HepG2 (cell line): ENCODE data around the gene SLC35D2. TPM values are rescaled to one million over a fixed set of nuclear protein-coding genes. Genes with fewer than 3 reads are reported as not detected.

Experiments
- ATAC-seq: fragments of 200-7000 bp; cut with Tn5 transposase; 3 replicates; pipeline ENCODE4 v1.9.1; 2020; ENCODE audit warnings: mild to moderate bottlenecking, moderate library complexity
- BruUV-seq: library from RNA; stranded (reverse); fragments of 400-500 nt; replicated peaks from 2 replicates; lab custom pipeline; 2021; lab: Mats Ljungman, UMichigan
- CTCF ChIA-PET: fragments of 300-600 bp; formaldehyde crosslinking; extraction: SDS; loops from one replicate; lab custom pipeline; 2021; ENCODE audit warnings: low total read pairs, inconsistent platforms, low intra/inter-chr PET ratio; lab: Yijun Ruan, JAX
- POLR2A ChIA-PET: fragments of 350-600 bp; sonication (Branson Sonifier 250); formaldehyde crosslinking; loops from one replicate; lab custom pipeline; 2020; ENCODE audit warnings: antibody characterized with exemption, inconsistent platforms; lab: Yijun Ruan, JAX
- DNase-seq: peaks from one replicate; pipeline ENCODE4 v3.0.0-alpha.2; 2015; ENCODE audit warnings: low spot score
- FAIRE-seq: peaks from 3 replicates; lab custom pipeline; 2011; peaks lifted over from hg19 to GRCh38; lab: Jason Lieb, UNC
- H2AFZ ChIP-seq: one replicate; pipeline ENCODE4 v1.6.1; 2011; ENCODE audit warnings: low read length, inconsistent platforms
- H3K27ac ChIP-seq: fragments of 300-600 bp; 3 replicates; pipeline ENCODE4 v1.8.0; 2011; ENCODE audit warnings: mixed run types, mild to moderate bottlenecking, mixed read lengths, low read length, inconsistent platforms; ENCODE audit not compliant: insufficient read depth; ENCODE audit errors: extremely low read length
- H3K27me3 ChIP-seq, 2 experiments: fragments of 200-600 bp in 1 of 2; 2 replicates in 1 of 2; 3 replicates in 1 of 2; pipeline versions ENCODE4 v1.6.0 to v1.8.0; 2011; ENCODE audit warnings: low read length in 2 of 2, mild to moderate bottlenecking in 2 of 2, moderate library complexity in 2 of 2, inconsistent platforms in 1 of 2; ENCODE audit not compliant: insufficient read depth in 2 of 2, control insufficient read depth in 1 of 2
- H3K36me3 ChIP-seq, 2 experiments: fragments of 200-600 bp in 1 of 2; replicated peaks in 1 of 2; 2 replicates in 1 of 2; 3 replicates in 1 of 2; pipeline versions ENCODE4 v1.5.1 to v1.8.0; 2011; ENCODE audit warnings: low read length in 2 of 2, inconsistent platforms in 1 of 2; ENCODE audit not compliant: insufficient read depth in 2 of 2, control insufficient read depth in 1 of 2
- H3K4me1 ChIP-seq: 2 replicates; pipeline ENCODE4 v1.5.1; 2012; ENCODE audit warnings: low read length, inconsistent platforms; ENCODE audit not compliant: insufficient read depth
- H3K4me2 ChIP-seq: 2 replicates; pipeline ENCODE4 v1.6.0; 2011; ENCODE audit warnings: low read depth, low read length, inconsistent platforms
- H3K4me3 ChIP-seq, 3 experiments: fragments of 200-600 bp in 1 of 3; sonication (generic), shearing (Covaris generic) in 1 of 3; replicated peaks in 1 of 3; 2 replicates each; pipeline ENCODE4 v1.5.1; 2011 to 2016; ENCODE audit warnings: low read length in 3 of 3, inconsistent platforms in 2 of 3, low read depth in 2 of 3, mild to moderate bottlenecking in 2 of 3, control low read depth in 1 of 3, mixed read lengths in 1 of 3; ENCODE audit not compliant: insufficient read depth in 1 of 3
- H3K79me2 ChIP-seq: one replicate; pipeline ENCODE4 v1.6.1; 2011; ENCODE audit warnings: low read length, inconsistent platforms; ENCODE audit not compliant: insufficient read depth
- H3K9ac ChIP-seq: 2 replicates; pipeline ENCODE4 v1.6.0; 2011; ENCODE audit warnings: mild to moderate bottlenecking, low read depth, low read length, inconsistent platforms; ENCODE audit not compliant: insufficient read depth
- H3K9me3 ChIP-seq: 2 replicates; pipeline ENCODE4 v1.5.1; 2012; ENCODE audit warnings: mild to moderate bottlenecking, low read length
- H4K20me1 ChIP-seq: 2 replicates; pipeline ENCODE4 v1.6.0; 2011; ENCODE audit warnings: inconsistent platforms, mild to moderate bottlenecking, low read length, moderate library complexity; ENCODE audit not compliant: insufficient read depth
- FOSL1 ChIP-seq: sonication (generic); formaldehyde crosslinking; IDR thresholded peaks from 2 replicates; pipeline ENCODE4 v1.9.0; 2021; ENCODE audit warnings: missing genetic modification reagents, borderline replicate concordance
- HOXD1 ChIP-seq: sonication (generic); formaldehyde crosslinking; IDR thresholded peaks from 2 replicates; pipeline ENCODE4 v1.5.0; 2020; ENCODE audit warnings: missing genetic modification reagents
- NCOR1 ChIP-seq: fragments of 200-600 bp; sonication (generic); IDR thresholded peaks from 2 replicates; pipeline ENCODE4 v1.7.0; 2017; ENCODE audit warnings: antibody characterized with exemption, low read length, borderline replicate concordance
- NR2F1 ChIP-seq, 2 experiments: fragments of 450-650 bp in 1 of 2; formaldehyde crosslinking in 1 of 2; IDR thresholded peaks; 2 replicates each; pipeline versions ENCODE4 v1.5.0 to v1.6.1; 2016 to 2020; ENCODE audit warnings: mild to moderate bottlenecking in 1 of 2, missing compliant biosample characterization in 1 of 2, missing genetic modification reagents in 1 of 2, moderate library complexity in 1 of 2
- ZBTB1 ChIP-seq: sonication (generic); formaldehyde crosslinking; IDR thresholded peaks from 2 replicates; pipeline ENCODE4 v1.4.0; 2020; ENCODE audit warnings: missing genetic modification reagents, borderline replicate concordance
- ZNF556 ChIP-seq: sonication (generic); formaldehyde crosslinking; IDR thresholded peaks from 2 replicates; pipeline ENCODE4 v1.4.0; 2020; ENCODE audit warnings: mild to moderate bottlenecking, missing genetic modification reagents, borderline replicate concordance
- WGBS: methylation state at CpG from one replicate; pipeline ENCODE4 v1.1.6; 2017; ENCODE audit warnings: low lambda C conversion rate; 5-methylcytosine and 5-hydroxymethylcytosine counted together
- in situ Hi-C: cut with HindIII; loops from 2 replicates; pipeline ENCODE4 v1.10.0; 2017; ENCODE audit warnings: low pct_unique_long_range_greater_than_20kb; ENCODE audit not compliant: extremely low pct_ligation_motif_present
- intact Hi-C: fragments of 100-400 bp; cut with micrococcal nuclease; formaldehyde crosslinking; loops from one replicate; pipeline ENCODE4 v1.10.0; 2022; ENCODE audit not compliant: unreplicated experiment
- polyA plus RNA-seq, 8 experiments: library from polyadenylated mRNA; depleted of rRNA in 3 of 8; stranded (reverse) in 7 of 8; unstranded in 1 of 8; fragments of >200 nt; fragmentation: Illumina TruSeq in 4 of 8; extraction: Trizol in 4 of 8; gene quantifications; 2 replicates each; pipeline versions ENCODE4 v1.2.1 to v1.2.3, GENCODE V29; 2011 to 2016; ENCODE audit warnings: low read depth in 4 of 8, missing spikeins in 1 of 8, mixed read lengths in 1 of 8; ENCODE audit not compliant: insufficient read depth in 1 of 8
- total RNA-seq, 5 experiments: library from RNA; depleted of rRNA; stranded (reverse); fragments of >200 nt; fragmentation: Illumina TruSeq; extraction: Trizol; gene quantifications; 2 replicates each; pipeline ENCODE4 v1.2.3, GENCODE V29; 2016; ENCODE audit warnings: low read depth in 1 of 5
- TF ChIP-seq, protein P1 (sequence below): sonication (generic); formaldehyde crosslinking; IDR thresholded peaks from 2 replicates; pipeline ENCODE4 v1.4.0; 2020; ENCODE audit warnings: missing genetic modification reagents
- TF ChIP-seq, protein P2 (sequence below): sonication (generic); formaldehyde crosslinking; IDR thresholded peaks from 2 replicates; pipeline ENCODE4 v1.5.1; 2020; ENCODE audit warnings: mild to moderate bottlenecking, missing genetic modification reagents, moderate library complexity
- TF ChIP-seq, protein P3 (sequence below): IDR thresholded peaks from 2 replicates; pipeline ENCODE4 v1.4.0; 2020; ENCODE audit warnings: mild to moderate bottlenecking, missing genetic modification reagents
- TF ChIP-seq, protein P4 (sequence below): sonication (generic); formaldehyde crosslinking; IDR thresholded peaks from 2 replicates; pipeline ENCODE4 v1.4.0; 2020; ENCODE audit warnings: missing genetic modification reagents

SLC35D2 gene
- total and polyA plus RNA-seq, 2 of the 13 experiments (the other 11 are each of a cell fraction or from before 2014, with no cell fraction given), result 96.2 to 103 TPM

DNA sequence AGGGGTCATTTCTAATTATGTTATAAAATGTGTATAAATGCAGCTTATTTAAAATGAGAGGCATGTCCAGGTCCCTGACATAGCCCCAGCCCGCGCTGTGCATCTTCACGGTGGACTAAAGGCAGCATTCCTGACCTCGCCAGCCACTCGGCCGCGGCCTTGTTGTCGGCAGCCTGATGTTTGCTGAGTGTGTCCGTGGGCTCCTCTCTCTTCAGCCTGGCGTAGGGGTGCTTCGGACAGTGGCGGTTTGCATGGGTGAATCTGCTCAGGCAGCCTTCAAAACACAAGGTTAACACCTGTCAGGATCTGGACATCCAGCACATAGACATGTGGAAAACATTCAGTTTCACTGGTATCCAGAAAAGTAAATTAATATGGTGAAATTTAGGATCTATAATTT lies 8.8 kb upstream of the SLC35D2 start:
- Histone ChIP-seq H3K79me2 (peaks cover 10% of the 10 kb centered on the region), H4K20me1 (no peaks in the 10 kb centered on the region), H3K9ac (no peak overlapping the region), H3K9me3 (no peaks in the 10 kb centered on the region), H2AFZ (no peak overlapping the region), H3K36me3 (peaks cover 4 to 43% of the 10 kb centered on the region in 2 experiments; a peak in 4 of 5 replicates), H3K4me2 (0 out of 2 replicates have a peak overlapping the region, but pooled peaks have one; percentile 4), H3K27ac (peak overlapping the region; percentile 96), H3K4me1 (peaks cover 56% of the 10 kb centered on the region), H3K4me3 (no peak overlapping the region), H3K27me3 (no peaks in the 10 kb centered on the region; a peak in 1 of 5 replicates)
- FAIRE-seq, result no peak
- CTCF ChIA-PET, result no interaction called here
- in situ Hi-C loops (no loop called here), intact Hi-C loops (no loop called here)
- 90% methylated on average over 11 of the region's 12 CpGs for WGBS
- POLR2A ChIA-PET, result interaction anchor here (1.2 to 2.3 kb wide), 4 partner anchors 14 to 53 kb away, joined by 5 to 12 read pairs (median 8); no protein-coding TSS in a partner anchor
- BruUV-seq, result no TSS peak
- DNase-seq, result no peak
- ATAC-seq, result no peak
- TF ChIP-seq NR2F1 (CRISPR knock-in tag; IDR thresholded peaks at IDR 0.05) (no peak), NCOR1 (no peak), HOXD1 (CRISPR knock-in tag) (no peak), ZNF556 (CRISPR knock-in tag) (no peak), ZBTB1 (CRISPR knock-in tag) (no peak), FOSL1 (no peak)
- TF ChIP-seq, protein P1, sequence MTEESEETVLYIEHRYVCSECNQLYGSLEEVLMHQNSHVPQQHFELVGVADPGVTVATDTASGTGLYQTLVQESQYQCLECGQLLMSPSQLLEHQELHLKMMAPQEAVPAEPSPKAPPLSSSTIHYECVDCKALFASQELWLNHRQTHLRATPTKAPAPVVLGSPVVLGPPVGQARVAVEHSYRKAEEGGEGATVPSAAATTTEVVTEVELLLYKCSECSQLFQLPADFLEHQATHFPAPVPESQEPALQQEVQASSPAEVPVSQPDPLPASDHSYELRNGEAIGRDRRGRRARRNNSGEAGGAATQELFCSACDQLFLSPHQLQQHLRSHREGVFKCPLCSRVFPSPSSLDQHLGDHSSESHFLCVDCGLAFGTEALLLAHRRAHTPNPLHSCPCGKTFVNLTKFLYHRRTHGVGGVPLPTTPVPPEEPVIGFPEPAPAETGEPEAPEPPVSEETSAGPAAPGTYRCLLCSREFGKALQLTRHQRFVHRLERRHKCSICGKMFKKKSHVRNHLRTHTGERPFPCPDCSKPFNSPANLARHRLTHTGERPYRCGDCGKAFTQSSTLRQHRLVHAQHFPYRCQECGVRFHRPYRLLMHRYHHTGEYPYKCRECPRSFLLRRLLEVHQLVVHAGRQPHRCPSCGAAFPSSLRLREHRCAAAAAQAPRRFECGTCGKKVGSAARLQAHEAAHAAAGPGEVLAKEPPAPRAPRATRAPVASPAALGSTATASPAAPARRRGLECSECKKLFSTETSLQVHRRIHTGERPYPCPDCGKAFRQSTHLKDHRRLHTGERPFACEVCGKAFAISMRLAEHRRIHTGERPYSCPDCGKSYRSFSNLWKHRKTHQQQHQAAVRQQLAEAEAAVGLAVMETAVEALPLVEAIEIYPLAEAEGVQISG, result no peak
- TF ChIP-seq, protein P2, sequence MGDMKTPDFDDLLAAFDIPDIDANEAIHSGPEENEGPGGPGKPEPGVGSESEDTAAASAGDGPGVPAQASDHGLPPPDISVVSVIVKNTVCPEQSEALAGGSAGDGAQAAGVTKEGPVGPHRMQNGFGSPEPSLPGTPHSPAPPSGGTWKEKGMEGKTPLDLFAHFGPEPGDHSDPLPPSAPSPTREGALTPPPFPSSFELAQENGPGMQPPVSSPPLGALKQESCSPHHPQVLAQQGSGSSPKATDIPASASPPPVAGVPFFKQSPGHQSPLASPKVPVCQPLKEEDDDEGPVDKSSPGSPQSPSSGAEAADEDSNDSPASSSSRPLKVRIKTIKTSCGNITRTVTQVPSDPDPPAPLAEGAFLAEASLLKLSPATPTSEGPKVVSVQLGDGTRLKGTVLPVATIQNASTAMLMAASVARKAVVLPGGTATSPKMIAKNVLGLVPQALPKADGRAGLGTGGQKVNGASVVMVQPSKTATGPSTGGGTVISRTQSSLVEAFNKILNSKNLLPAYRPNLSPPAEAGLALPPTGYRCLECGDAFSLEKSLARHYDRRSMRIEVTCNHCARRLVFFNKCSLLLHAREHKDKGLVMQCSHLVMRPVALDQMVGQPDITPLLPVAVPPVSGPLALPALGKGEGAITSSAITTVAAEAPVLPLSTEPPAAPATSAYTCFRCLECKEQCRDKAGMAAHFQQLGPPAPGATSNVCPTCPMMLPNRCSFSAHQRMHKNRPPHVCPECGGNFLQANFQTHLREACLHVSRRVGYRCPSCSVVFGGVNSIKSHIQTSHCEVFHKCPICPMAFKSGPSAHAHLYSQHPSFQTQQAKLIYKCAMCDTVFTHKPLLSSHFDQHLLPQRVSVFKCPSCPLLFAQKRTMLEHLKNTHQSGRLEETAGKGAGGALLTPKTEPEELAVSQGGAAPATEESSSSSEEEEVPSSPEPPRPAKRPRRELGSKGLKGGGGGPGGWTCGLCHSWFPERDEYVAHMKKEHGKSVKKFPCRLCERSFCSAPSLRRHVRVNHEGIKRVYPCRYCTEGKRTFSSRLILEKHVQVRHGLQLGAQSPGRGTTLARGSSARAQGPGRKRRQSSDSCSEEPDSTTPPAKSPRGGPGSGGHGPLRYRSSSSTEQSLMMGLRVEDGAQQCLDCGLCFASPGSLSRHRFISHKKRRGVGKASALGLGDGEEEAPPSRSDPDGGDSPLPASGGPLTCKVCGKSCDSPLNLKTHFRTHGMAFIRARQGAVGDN (CRISPR knock-in tag), result peak; percentile 28; the same call in 1 of the 2 replicates
- TF ChIP-seq, protein P3, sequence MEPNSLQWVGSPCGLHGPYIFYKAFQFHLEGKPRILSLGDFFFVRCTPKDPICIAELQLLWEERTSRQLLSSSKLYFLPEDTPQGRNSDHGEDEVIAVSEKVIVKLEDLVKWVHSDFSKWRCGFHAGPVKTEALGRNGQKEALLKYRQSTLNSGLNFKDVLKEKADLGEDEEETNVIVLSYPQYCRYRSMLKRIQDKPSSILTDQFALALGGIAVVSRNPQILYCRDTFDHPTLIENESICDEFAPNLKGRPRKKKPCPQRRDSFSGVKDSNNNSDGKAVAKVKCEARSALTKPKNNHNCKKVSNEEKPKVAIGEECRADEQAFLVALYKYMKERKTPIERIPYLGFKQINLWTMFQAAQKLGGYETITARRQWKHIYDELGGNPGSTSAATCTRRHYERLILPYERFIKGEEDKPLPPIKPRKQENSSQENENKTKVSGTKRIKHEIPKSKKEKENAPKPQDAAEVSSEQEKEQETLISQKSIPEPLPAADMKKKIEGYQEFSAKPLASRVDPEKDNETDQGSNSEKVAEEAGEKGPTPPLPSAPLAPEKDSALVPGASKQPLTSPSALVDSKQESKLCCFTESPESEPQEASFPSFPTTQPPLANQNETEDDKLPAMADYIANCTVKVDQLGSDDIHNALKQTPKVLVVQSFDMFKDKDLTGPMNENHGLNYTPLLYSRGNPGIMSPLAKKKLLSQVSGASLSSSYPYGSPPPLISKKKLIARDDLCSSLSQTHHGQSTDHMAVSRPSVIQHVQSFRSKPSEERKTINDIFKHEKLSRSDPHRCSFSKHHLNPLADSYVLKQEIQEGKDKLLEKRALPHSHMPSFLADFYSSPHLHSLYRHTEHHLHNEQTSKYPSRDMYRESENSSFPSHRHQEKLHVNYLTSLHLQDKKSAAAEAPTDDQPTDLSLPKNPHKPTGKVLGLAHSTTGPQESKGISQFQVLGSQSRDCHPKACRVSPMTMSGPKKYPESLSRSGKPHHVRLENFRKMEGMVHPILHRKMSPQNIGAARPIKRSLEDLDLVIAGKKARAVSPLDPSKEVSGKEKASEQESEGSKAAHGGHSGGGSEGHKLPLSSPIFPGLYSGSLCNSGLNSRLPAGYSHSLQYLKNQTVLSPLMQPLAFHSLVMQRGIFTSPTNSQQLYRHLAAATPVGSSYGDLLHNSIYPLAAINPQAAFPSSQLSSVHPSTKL (CRISPR knock-in tag), result 0 out of 2 replicates have a peak, but pooled peaks have one; percentile 31
- TF ChIP-seq, protein P4, sequence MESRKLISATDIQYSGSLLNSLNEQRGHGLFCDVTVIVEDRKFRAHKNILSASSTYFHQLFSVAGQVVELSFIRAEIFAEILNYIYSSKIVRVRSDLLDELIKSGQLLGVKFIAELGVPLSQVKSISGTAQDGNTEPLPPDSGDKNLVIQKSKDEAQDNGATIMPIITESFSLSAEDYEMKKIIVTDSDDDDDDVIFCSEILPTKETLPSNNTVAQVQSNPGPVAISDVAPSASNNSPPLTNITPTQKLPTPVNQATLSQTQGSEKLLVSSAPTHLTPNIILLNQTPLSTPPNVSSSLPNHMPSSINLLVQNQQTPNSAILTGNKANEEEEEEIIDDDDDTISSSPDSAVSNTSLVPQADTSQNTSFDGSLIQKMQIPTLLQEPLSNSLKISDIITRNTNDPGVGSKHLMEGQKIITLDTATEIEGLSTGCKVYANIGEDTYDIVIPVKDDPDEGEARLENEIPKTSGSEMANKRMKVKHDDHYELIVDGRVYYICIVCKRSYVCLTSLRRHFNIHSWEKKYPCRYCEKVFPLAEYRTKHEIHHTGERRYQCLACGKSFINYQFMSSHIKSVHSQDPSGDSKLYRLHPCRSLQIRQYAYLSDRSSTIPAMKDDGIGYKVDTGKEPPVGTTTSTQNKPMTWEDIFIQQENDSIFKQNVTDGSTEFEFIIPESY (CRISPR knock-in tag), result peak; percentile 98
